ENCODE results near the gene GFRA1. TPM values are rescaled to one million over a fixed set of nuclear protein-coding genes. Genes with fewer than 3 reads are reported as not detected.

GFRA1 gene
- polyA plus RNA-seq, 3 donors = not detected

DNA sequence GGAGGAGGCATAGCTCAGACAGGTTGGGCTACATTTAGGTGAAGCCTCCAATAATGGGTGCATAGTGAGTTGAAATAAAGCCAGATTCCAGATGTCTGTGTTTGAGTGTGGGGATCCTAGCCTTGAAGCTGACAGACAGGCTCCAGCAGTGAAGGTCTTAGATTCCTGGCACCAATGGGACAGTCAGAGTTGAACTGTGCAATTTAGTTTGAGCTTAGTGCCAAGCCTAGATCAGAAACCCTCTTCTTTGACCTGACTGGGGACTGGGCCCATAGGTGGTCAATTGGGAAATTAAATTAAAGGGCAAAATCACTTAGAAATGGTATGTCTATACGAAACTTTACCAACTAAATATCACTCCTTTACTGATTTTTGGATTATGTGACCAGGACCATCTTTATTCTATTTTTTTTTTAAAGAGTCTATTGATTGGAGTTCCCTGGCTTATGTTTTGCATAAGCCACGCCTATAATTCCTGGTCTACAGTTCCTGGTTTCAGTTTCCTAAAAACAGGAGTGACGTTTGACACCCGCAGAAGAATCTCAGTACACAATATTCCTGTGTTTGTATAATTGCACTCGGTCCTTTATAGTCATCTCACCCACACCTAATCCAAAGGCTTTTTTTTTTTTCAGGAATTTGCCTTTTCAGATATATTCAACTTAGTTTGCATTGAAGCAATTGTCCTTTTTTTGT lies 201.4 kb downstream of the GFRA1 start:
- H3K4me3 Mint-ChIP-seq = no peak overlapping the region
- Histone ChIP-seq H3K9me3 (replicated peaks in 1 of 2; ENCODE audit: control insufficient read depth in 1 of 2, insufficient read depth in 1 of 2, low read length in 2 of 2) (no peaks in the 10 kb centered on the region), H3K79me2 (ENCODE audit: insufficient read depth, low read length) (no peaks in the 10 kb centered on the region), H3K4me1 (ENCODE audit: control insufficient read depth in 1 of 2, insufficient read depth in 2 of 2, low read length in 2 of 2) (no peaks in the 10 kb centered on the region), H3K4me2 (replicated peaks; ENCODE audit: extremely low read depth, low read length, poor library complexity, severe bottlenecking) (no peak overlapping the region), H4K20me1 (ENCODE audit: insufficient read depth, low read length) (no peaks in the 10 kb centered on the region), H3K36me3 (replicated peaks in 1 of 2; ENCODE audit: control insufficient read depth in 1 of 2, insufficient read depth in 2 of 2, low read length in 2 of 2) (no peaks in the 10 kb centered on the region), H3K4me3 (replicated peaks in 1 of 3; ENCODE audit: low read depth in 2 of 3, low read length in 3 of 3) (no peak overlapping the region), H3K9ac (ENCODE audit: insufficient read depth, low read length, poor library complexity, severe bottlenecking) (no peak overlapping the region), H2AFZ (ENCODE audit: insufficient read depth, low read depth, low read length, poor library complexity, severe bottlenecking) (no peak overlapping the region), H3K27ac (ENCODE audit: low read depth in 1 of 2, low read length in 2 of 2) (no peak overlapping the region), H3K27me3 (ENCODE audit: control insufficient read depth in 2 of 2, insufficient read depth in 2 of 2, low read length in 2 of 2) (no peaks in the 10 kb centered on the region)
- H3K4me1 Mint-ChIP-seq = no peaks in the 10 kb centered on the region
- TF ChIP-seq CTCF (IDR thresholded peaks at IDR 0.05) = no peak
- 100% methylated on average over 1 of the region's 5 CpGs for WGBS (ENCODE audit: insufficient coverage)
- no peak overlapping the region for H3K27ac Mint-ChIP-seq
- no peak for DNase-seq
- intact Hi-C loops (cut with micrococcal nuclease) = no loop called here
- H3K9me3 Mint-ChIP-seq = peaks cover 0 to 5% (median 0%) of the 10 kb centered on the region in 7 donors
- no peaks in the 10 kb centered on the region for H3K36me3 Mint-ChIP-seq
- no peaks in the 10 kb centered on the region for H3K27me3 Mint-ChIP-seq (ENCODE audit: low read depth in 3 of 3)

DNA sequence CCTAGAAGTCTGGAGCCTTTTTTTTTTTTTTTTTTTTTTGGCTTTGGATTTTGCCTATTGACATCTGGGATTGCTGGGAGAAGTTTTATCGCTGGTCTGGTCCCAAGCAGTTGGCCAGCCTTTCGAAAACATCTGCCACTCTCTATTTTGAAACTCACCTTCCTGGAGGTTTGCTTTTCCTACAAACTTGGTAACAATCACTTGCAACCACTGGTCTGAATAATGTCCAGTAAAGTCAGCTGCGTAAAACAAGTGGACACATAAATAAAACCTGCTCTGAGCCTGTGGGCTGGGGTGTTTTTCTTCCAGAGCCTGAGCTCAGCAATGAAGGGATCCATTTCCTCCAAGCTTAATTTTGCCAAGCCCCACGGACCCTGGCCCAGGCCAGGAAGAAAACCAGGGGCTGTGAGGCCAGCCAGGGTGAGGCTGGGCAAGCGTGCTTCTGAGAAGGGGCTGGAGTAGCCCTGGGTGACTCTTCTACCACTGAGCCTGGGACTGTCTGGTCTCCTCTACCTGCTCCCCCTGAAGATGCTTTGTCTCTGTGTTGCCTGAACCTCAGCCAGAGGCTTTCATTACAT lies 202.2 kb downstream of the GFRA1 start:
- Histone ChIP-seq H2AFZ (ENCODE audit: insufficient read depth, low read depth, low read length, poor library complexity, severe bottlenecking) (no peak overlapping the region), H3K27ac (ENCODE audit: low read depth in 1 of 2, low read length in 2 of 2) (no peak overlapping the region), H3K36me3 (replicated peaks in 1 of 2; ENCODE audit: control insufficient read depth in 1 of 2, insufficient read depth in 2 of 2, low read length in 2 of 2) (no peaks in the 10 kb centered on the region), H3K9ac (ENCODE audit: insufficient read depth, low read length, poor library complexity, severe bottlenecking) (no peak overlapping the region), H3K4me2 (replicated peaks; ENCODE audit: extremely low read depth, low read length, poor library complexity, severe bottlenecking) (no peak overlapping the region), H4K20me1 (ENCODE audit: insufficient read depth, low read length) (no peaks in the 10 kb centered on the region), H3K9me3 (replicated peaks in 1 of 2; ENCODE audit: control insufficient read depth in 1 of 2, insufficient read depth in 1 of 2, low read length in 2 of 2) (no peaks in the 10 kb centered on the region), H3K4me1 (ENCODE audit: control insufficient read depth in 1 of 2, insufficient read depth in 2 of 2, low read length in 2 of 2) (no peaks in the 10 kb centered on the region), H3K4me3 (replicated peaks in 1 of 3; ENCODE audit: low read depth in 2 of 3, low read length in 3 of 3) (no peak overlapping the region), H3K79me2 (ENCODE audit: insufficient read depth, low read length) (no peaks in the 10 kb centered on the region), H3K27me3 (ENCODE audit: control insufficient read depth in 2 of 2, insufficient read depth in 2 of 2, low read length in 2 of 2) (no peaks in the 10 kb centered on the region)
- Mint-ChIP-seq H3K4me3 (no peak overlapping the region), H3K27ac (no peak overlapping the region), H3K4me1 (no peaks in the 10 kb centered on the region), H3K36me3 (no peaks in the 10 kb centered on the region), H3K27me3 (ENCODE audit: low read depth in 3 of 3) (no peaks in the 10 kb centered on the region), H3K9me3 (peaks cover 0 to 7% (median 0%) of the 10 kb centered on the region in 7 donors)
- no peak for DNase-seq
- WGBS (ENCODE audit: insufficient coverage) = 100% methylated on average over 2 of the region's 5 CpGs
- intact Hi-C loops (cut with micrococcal nuclease) = no loop called here
- TF ChIP-seq CTCF (IDR thresholded peaks at IDR 0.05) = no peak

Measured in CD14-positive monocyte (primary cell).